ENCODE results near the gene TOR1A. TPM values are rescaled to one million over a fixed set of nuclear protein-coding genes. Genes with fewer than 3 reads are reported as not detected.

The TOR1A gene, protein sequence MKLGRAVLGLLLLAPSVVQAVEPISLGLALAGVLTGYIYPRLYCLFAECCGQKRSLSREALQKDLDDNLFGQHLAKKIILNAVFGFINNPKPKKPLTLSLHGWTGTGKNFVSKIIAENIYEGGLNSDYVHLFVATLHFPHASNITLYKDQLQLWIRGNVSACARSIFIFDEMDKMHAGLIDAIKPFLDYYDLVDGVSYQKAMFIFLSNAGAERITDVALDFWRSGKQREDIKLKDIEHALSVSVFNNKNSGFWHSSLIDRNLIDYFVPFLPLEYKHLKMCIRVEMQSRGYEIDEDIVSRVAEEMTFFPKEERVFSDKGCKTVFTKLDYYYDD
- 10 to 100 TPM; 11.0 to 27.3 (median 15.7) TPM for total RNA-seq
- polyA plus RNA-seq, result 10 to 100 TPM; 10.5 to 23.3 TPM
- long read RNA-seq, donor 1, transcript TOR1A-201 (5 exons, 2,076 nt), result major isoform, 22 of 25 reads
- long read RNA-seq, donor 1, partial matches to known transcripts, result 0 of 25 reads
- long read RNA-seq, donor 1, other reads (novel, unspliced or antisense), result 3 of 25 reads
- long read RNA-seq, donor 2, transcript TOR1A-201 (5 exons, 2,076 nt), result major isoform, 90 of 94 reads
- long read RNA-seq, donor 2, partial matches to known transcripts, result 2 of 94 reads
- long read RNA-seq, donor 2, other reads (novel, unspliced or antisense), result 2 of 94 reads
- long read RNA-seq, donor 3, transcript TOR1A-201 (5 exons, 2,076 nt), result major isoform, 16 of 17 reads
- long read RNA-seq, donor 3, partial matches to known transcripts, result 0 of 17 reads
- long read RNA-seq, donor 3, other reads (novel, unspliced or antisense), result 1 of 17 reads

DNA sequence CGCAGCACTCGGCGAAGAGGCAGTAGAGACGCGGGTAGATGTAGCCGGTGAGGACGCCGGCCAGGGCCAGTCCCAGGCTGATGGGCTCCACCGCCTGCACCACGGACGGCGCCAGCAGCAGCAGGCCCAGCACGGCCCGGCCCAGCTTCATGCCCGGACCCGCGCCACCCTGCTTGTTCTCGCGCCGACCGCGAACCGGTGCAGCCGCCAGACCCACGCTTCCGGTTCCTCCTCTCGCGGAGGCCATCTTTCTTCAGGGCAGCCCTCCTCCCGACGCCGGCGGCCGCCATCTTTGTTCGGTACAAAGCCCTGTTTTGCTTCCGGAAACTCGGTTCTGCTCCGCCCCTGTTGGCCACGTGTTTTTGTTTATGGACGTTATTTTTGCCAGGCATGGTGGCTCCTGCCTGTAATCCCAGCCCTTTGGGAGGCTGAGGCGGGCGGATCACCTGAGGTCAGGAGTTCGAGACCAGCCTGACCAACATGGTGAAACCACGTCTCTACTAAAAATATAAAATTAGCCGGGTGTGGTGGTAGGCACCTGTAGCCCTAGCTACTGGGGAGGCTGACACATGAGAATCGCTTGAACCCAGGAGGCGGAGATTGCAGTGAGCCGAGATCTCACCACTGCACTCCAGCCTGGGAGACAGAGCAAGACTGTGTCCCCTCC, at the start of gene TOR1A:
TOR1A (minus strand) TSS at position 202 of the 667 bp plus-strand sequence; CDS start at position 151, 51 bp downstream.
- H3K27ac ChIP-seq, result peak within 1 kb of the TSS in 11 of 12 donors; percentile 68 to 88 (median 76)
- WGBS, 4 donors, result 5 to 10% (median 5%) methylated on average over 34 to 47 of the region's 47 CpGs
- ATAC-seq (peak; percentile 96 to 98 (median 96)), DNase-seq (peak; percentile 94 to 97 (median 96))
- peaks cover 0 to 11% (median 7%) of the 10 kb centered on the region in 12 donors for H3K4me1 ChIP-seq
- TF ChIP-seq POLR2A (IDR thresholded peaks at IDR 0.05), result peak in 1 of 2 donors; percentile 57
- TF ChIP-seq, protein P1, sequence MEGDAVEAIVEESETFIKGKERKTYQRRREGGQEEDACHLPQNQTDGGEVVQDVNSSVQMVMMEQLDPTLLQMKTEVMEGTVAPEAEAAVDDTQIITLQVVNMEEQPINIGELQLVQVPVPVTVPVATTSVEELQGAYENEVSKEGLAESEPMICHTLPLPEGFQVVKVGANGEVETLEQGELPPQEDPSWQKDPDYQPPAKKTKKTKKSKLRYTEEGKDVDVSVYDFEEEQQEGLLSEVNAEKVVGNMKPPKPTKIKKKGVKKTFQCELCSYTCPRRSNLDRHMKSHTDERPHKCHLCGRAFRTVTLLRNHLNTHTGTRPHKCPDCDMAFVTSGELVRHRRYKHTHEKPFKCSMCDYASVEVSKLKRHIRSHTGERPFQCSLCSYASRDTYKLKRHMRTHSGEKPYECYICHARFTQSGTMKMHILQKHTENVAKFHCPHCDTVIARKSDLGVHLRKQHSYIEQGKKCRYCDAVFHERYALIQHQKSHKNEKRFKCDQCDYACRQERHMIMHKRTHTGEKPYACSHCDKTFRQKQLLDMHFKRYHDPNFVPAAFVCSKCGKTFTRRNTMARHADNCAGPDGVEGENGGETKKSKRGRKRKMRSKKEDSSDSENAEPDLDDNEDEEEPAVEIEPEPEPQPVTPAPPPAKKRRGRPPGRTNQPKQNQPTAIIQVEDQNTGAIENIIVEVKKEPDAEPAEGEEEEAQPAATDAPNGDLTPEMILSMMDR (IDR thresholded peaks at IDR 0.05), result no peak
- H3K27me3 ChIP-seq, result no peaks in the 10 kb centered on the region
- peaks cover 0 to 62% (median 57%) of the 10 kb centered on the region in 9 donors for H3K36me3 ChIP-seq
- no peaks in the 10 kb centered on the region for H3K9me3 ChIP-seq
- peak within 1 kb of the TSS; percentile 50 to 99 (median 82) for H3K4me3 ChIP-seq
- intact Hi-C loops (cut with DNase I), result loop anchor here in 1 of 10 donors (2.0 kb wide), 1 partner anchor 21 kb away; the partner anchor contains the start of gene TOR1B

DNA sequence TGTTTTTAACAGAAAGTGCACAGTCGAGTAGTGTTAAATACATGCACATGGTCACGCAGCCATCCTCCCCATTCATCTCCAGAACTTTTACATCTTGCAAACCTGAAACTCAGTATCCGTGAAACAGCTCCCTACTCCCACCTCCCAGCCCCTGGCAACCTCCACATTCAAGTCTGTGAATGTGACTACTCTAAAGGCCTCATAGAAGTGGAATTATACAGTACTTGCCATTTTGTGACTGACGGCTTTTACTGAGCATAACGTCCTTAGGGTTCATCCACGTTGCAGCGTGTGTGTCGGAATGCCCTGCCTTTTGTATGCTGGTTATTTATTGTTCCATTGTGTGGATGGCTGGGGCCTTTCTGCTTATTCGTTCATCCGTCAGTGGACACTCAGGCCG, 47.1 kb upstream of the TOR1A start:
- TF ChIP-seq, protein P1 (IDR thresholded peaks at IDR 0.05), result no peak
- TF ChIP-seq POLR2A (IDR thresholded peaks at IDR 0.05), result no peak
- WGBS, 4 donors, result 94 to 96% (median 95%) methylated on average over 10 to 11 of the region's 11 CpGs
- H3K9me3 ChIP-seq, result no peaks in the 10 kb centered on the region
- H3K4me3 ChIP-seq, result no peak overlapping the region
- DNase-seq (no peak), ATAC-seq (no peak)
- no peaks in the 10 kb centered on the region for H3K27me3 ChIP-seq
- H3K27ac ChIP-seq, result no peak overlapping the region
- intact Hi-C loops (cut with DNase I), result no loop called here
- peaks cover 0 to 16% (median 0%) of the 10 kb centered on the region in 12 donors for H3K4me1 ChIP-seq
- H3K36me3 ChIP-seq, result peaks cover 3 to 48% (median 38%) of the 10 kb centered on the region in 9 donors

DNA sequence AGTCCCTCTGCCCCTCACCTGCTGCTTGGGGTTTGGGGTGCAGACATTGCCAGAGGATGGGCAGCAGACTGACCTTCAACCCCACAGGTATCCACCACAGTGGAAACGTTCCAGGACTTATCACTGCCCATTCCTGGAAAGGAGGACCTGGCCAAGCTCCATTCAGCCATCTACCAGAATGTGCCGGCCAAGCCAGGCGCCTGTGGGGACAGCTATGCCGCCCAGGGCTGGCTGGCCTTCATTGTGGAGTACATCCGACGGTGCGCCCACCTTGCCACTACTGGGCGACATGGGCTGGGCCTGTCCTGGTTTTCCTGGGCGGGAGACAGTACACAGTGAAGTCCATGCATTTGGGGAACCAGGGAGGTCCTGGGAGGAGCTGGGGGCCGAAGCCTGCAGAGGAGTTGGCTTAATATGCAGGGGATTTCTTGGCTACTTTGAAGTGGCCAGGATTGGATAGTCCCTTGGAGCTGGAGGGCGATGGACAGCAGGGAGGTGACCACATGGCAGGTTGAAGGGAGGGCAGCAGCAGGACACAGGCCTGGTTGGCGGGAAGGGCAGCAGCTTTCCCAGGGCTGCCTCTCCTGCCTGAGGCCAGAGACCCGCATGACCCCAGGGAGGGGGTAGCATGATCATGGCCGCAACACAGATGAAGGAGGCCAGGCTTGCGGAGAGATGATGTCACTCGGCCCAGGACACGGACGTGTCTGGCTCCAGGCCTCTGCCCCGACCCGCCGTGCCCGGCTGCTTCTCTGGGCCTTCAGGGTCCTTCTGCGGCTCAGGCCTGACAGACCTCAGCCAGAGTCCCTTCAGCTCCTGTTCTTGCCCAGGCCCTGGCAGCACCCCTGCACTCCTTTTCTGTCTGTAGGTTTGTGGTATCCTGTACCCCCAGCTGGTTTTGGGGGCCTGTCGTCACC, 45.9 kb upstream of the TOR1A start:
- WGBS, 4 donors, result 77 to 86% (median 83%) methylated on average over 20 to 24 of the region's 24 CpGs
- intact Hi-C loops (cut with DNase I), result no loop called here
- ATAC-seq (peak in 3 of 4 donors; percentile 44 to 64 (median 50)), DNase-seq (no peak)
- TF ChIP-seq, protein P1 (IDR thresholded peaks at IDR 0.05), result no peak
- TF ChIP-seq POLR2A (IDR thresholded peaks at IDR 0.05), result no peak
- Histone ChIP-seq H3K4me3 (peak overlapping the region in 1 of 12 donors; percentile 2), H3K36me3 (peaks cover 0 to 48% (median 38%) of the 10 kb centered on the region in 9 donors), H3K27me3 (no peaks in the 10 kb centered on the region), H3K9me3 (no peaks in the 10 kb centered on the region), H3K27ac (peak overlapping the region in 2 of 12 donors; percentile 13 to 59), H3K4me1 (peaks cover 0 to 18% (median 0%) of the 10 kb centered on the region in 12 donors)
